Activated CD4-positive, alpha-beta T cell treated with anti-CD3 and anti-CD28 coated beads, Interleukin-2, amount 50 U/mL, for 4 hours (primary cell): ENCODE measurements around the gene KIAA1328.

Source experiments
- DNase-seq, 2 experiments: peaks; one replicate each; pipeline ENCODE4 v3.0.0-alpha.2; 2020

The KIAA1328 gene

GRCh38 chr18:36963464-36963863, 134.5 kb downstream of the KIAA1328 start:
- no peak for DNase-seq

DNA sequence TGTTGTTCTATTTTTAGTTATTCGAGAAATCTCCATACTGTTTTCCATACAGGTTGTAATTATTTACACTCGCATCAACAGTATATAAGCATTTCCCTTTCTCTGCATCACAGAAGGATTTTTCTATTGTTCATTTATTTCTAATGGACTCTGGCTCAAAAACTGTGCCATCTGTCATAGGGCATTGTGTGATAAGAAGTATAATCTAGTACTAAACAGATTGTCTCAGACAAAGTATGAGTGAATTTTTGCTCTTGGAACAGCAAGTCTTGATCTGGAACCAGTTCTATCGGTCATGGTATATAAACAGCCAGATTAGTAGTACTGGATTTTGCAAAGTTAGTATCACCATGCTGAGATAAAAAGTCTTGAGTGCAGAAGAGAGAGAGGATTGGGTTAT, 145.8 kb downstream of the KIAA1328 start:
- no peak for DNase-seq

- no peak for DNase-seq
Observed at GRCh38 chr18:36977121-36977520, 148.2 kb downstream of the KIAA1328 start.

DNA sequence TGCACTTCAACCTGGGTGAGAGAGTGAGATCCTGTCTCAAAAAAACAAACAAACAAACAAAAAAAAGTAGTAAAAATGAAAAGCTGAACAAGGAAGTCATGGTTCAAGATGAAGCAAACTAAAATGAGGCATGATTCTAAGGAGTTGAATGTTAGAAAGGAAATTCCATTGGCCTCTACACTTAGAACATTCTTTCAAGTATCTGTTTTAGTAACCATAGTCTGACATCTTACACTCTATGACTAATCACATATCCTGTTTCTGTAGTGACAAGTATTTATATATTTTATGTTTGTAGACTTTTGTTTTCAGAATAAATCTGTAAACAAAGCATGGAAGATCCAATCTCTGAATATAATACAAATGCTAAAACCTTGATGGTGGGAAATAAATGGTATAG, 164.1 kb downstream of the KIAA1328 start:
- no peak for DNase-seq

DNA sequence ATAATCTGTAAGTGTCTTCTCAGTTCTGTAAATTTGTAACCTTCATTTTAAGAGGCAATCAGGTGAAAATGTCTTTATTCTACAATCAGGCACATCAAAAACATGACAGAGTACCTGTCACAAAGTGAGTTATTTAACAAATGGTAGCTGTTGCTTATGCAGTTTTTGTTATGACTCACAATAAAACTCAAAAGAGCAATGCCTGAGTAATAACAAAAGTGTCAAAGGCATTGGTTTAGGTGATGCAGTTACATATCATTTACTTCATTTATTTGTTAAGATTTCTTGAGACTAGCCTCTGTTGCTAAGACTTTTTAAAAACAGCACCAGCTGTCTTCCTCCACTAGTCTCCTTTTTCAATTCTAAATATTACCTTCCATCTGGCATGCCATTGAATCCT, 177.8 kb downstream of the KIAA1328 start:
- no peak for DNase-seq

DNA sequence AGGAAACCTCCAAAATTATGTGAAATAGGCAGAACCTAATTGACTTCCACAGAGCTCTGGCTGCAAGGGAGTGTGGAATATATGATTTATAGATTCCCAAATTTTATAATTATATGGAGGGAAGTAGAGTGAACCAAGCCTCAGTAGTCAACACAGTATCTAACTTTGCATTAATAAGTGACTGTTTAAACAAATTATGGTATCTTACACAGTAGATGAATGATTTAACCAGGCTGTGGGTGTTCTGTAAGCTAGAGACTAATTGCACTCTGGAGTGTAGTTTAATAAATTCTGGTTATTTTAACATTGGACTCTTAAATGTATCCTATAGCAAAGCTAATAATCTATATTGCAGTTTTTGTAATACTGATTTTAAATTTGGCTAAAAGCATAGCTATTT, 183.5 kb downstream of the KIAA1328 start:
- no peak for DNase-seq

- DNase-seq = no peak
Observed at GRCh38 chr18:37019157-37019827, 190.4 kb downstream of the KIAA1328 start.

DNA sequence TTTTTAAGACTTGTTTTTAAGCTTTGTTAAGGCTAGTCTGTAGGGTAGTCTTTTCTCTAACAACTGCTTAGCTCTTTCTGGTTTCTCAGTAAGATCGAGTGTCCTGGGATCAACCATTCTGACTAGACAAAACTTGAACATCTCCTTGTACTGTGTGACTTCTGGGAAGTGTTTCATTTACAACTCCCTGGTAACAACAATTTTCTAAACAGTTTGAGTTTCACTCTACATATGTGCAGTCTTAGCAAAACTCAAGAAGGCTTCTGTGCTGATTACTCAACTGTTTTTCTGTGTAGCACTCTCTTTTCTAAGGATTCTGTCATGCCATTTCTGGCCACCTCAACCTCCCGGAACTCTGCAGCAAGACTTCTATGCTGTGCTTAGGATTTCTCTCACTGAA, 204.5 kb downstream of the KIAA1328 start:
- no peak for DNase-seq

DNA sequence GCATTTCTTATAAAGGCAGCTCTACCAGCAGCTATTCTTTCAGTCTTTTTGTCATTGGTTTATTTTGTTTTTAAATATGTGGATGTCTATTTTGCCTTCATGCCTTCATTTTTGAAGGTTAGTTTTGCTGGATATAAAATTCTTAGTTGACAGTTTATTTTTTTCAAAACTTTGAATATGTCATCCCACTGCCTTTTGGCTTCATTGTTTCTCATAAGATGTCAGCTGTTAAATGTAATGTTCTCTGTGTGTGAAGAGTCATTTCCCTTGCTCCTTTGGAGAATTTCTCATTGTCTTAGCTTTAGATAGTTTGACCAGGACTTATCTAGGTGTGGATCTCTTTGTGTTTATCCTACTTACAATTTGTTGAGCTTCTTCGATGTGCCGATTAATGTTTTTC, 213.5 kb downstream of the KIAA1328 start:
- no peak for DNase-seq

DNA sequence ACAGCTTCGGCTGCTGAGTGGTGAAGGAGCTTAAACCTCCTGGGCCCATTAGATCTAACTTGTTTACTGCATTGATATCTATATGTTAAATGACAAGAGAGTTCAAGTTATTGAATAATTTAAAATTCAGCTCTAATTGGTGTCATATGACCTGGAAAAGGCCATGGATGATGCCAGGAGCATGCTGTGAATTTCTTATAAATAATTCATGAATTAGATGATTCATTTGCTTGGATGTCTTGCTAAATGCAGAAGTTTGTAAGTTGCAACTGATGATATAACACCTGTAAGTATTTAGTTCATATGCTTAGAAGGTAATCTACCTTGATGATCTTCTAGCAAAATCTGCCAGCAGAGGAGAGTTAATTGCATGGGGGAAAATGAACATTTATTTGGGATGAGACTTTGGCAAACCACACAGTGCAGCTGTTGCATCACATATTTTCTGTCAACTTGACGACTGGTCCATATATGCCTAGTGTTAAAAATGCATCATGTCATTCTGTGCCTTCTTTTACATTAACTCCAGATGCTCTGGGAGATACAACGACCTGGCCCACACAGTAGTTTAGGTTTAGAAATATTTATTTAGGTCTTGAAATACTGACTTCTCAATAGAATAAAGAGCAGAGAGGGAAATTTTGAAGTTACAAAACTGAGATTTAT, 226.3 kb downstream of the KIAA1328 start:
- no peak for DNase-seq

- no peak for DNase-seq
Observed at GRCh38 chr18:37064187-37064586, 235.3 kb downstream of the KIAA1328 start.

DNA sequence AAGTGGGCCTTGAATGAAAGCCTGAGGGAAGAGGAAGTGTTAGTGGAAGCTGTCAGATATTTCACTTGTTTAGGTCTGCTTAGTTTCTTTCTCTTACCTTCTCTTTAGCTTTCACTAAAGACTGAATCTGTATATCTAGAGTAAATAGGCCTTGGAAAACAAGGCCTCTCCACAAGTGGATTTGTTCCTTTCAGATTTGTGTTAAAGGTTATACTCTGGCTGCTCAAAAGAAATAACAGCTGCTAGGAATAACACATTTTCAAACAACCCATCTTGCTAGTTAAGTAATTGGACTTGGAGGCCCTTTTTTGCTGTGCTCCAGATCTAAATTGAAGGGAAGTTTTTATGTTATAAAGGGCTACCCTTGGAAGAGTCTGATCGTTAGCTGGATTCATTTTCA, 236.3 kb downstream of the KIAA1328 start:
- DNase-seq = no peak

GRCh38 chr18:37084912-37085311, 256.0 kb downstream of the KIAA1328 start:
- DNase-seq = no peak

- DNase-seq = no peak
Observed at GRCh38 chr18:37085362-37085761, 256.4 kb downstream of the KIAA1328 start.

DNA sequence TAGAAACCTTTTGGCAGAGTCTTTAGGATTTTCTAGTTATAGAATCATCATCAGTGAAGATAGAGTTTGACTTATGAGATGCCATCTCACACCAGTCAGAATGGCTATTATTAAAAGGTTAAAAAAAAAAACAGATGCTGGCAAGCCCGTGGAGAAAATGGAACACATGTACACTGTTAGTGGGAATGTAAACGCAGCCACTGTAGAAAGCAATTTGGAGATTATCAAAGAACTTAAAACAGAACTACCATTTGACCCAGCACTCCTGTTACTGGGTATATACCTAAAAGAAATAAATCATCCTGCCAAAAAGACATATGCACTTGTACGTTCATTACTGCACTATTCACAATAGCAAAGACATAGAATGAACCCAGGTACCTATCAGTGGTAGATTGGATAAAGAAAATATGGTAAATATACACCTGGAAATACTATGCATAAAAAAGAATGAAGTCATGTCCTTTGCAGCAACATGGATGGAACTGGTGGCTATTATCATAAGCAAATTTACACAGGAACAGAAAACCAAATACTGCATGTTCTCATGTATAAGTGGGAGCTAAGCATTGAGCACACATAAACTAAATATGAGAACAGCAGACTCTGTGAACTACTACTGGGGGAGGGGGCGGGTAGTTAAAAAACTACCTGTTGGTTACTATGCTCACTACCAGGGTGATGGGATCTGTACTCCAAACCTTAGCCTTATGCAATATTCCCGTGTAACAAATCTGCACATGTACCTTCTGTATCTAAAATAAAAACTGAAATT, 279.0 kb downstream of the KIAA1328 start:
- DNase-seq = no peak

- no peak for DNase-seq
Observed at GRCh38 chr18:37122877-37123276, 293.9 kb downstream of the KIAA1328 start.

- no peak for DNase-seq
Observed at GRCh38 chr18:37124516-37124915, 295.6 kb downstream of the KIAA1328 start.

DNA sequence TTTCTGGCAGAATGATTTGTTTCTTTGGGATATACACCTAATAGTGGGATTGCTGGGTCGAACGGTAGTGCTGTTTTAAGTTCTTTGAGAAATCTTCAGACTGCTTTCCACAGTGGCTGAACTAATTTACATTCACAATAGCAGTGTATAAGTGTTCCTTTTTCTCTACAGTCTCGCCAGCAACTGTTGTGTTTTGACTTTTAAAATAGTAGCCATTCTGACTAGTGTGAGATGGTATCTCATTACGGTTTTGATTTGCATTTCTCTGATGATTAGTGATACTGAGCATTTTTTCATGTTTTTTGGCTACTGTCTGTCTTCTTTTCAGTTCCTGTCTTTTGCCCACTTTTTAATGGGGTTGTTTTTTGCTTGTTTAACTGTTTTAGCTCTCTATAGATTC, 306.2 kb downstream of the KIAA1328 start:
- DNase-seq = no peak

DNA sequence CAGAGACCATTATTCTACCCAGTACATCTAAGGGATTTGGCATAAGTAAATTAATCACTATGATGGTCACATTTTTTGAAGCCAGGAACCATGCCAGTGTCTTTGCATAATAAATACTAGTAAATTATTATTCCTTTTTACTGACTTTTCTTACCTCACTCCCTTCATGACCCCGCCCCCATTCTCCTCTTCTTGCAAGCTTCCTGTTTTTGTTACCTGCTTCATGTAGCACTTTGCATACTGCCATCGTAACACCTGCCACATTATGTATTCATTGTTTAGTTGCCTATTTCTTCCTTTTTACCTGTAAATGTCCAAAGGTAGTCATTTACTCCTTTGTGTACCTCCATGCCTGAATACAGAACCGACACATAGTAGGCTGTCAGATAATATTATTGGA, 309.5 kb downstream of the KIAA1328 start:
- no peak for DNase-seq

- no peak for DNase-seq
Observed at GRCh38 chr18:37139876-37140275, 310.9 kb downstream of the KIAA1328 start.

- no peak for DNase-seq
Observed at GRCh38 chr18:37144921-37145320, 316.0 kb downstream of the KIAA1328 start.

DNA sequence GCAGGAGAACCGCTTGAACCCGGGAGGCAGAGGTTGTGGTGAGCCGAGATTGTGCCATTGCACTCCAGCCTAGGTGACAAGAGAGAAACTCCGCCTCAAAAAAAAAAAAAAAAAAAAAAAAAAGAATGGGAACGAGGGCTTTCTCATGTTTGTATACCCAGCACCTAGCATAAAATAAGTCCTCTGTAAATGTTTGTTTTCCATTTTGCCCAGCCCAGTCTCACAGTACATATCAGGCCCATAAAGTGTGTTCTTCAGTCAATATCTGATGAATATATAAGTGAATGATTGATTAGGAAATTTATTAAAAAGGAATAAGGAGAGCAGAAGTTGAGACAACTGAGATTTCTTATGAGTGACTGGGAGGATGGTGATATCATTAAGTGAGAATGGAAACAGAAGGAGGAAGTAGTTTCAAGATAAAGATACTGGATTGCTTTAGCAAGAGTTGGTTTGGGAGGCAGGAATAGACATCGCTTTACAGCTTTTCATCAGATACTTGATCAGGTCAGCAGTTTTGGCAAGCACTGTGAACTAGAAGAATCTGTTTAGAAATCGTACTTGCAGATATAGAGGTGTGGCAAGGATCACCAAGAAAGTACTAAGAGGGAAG, 327.5 kb downstream of the KIAA1328 start:
- no peak for DNase-seq

DNA sequence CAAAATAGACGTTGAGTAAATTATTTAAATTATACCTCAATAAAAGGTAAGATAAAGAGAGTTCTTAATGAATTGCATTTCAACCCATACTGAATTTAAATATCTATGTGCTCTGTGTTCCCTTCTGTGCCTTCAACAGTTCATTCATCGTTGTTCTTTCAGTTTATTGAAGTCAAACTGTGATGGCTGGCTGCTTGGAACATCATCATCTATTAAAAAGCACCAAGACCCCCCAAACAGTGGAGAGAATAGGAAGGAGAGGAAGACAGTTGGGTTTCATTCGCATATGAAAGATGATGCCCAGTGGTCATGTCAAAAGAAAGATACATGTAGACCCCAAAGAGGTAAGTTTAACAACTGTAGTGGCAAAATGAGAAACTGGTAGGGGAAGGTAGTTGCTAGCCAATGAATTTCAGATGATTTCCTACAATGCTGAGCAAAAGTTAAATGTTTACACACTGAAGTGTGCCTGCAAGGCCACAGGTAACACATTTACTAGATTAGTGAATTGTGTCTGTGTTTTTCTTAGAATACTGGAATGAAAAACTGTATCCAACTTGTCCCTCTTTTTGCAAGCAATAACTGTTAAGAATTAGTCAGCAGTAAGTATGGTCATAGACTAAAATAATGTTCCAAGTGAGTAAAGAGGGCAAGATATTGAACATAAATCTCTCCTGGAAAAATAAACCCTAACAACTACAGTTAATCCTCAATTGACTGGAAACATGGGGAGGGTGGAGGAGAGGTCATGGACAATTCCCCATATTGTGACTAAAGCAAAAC, 331.3 kb downstream of the KIAA1328 start:
- no peak for DNase-seq
